ENCODE measurements around the gene POU5F2.

DNA sequence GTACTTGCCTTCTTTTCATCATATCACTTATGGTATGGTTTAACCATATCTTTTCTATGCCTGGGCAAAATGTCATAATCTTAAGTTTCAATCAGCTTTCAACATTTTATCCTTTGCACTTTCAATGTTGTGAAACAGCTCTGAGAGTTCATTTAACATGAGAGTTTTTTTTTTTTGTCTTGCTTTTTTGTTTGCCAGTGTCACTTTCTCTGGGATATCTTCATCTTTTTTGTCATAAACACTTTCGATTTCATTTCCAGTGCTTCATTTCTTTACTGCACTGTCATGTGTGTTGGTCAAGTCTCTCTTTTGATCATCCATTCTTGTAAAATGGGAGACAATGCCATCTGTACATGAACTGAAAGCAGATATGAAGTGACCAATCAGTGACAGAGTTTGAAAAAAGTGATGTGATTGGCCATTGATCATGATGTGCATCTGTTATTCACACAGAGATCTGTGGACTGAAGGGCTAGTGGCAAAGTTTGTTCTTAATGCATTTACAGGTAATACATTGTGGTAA lies 7.5 kb upstream of the POU5F2 start:
- TF ChIP-seq SP1 (IDR thresholded peaks at IDR 0.05) (no peak), TARDBP (IDR thresholded peaks at IDR 0.05) (no peak), SUZ12 (IDR thresholded peaks at IDR 0.05) (no peak), FOXM1 (IDR thresholded peaks at IDR 0.05; ENCODE audit: borderline replicate concordance) (no peak), NFRKB (IDR thresholded peaks at IDR 0.05) (no peak), L3MBTL2 (conservative IDR thresholded peaks at IDR 0.05) (no peak), ARNT (IDR thresholded peaks at IDR 0.05) (no peak)

All from HEK293T (cell line).